SK-N-SH (cell line): ENCODE measurements around the gene IPCEF1. TPM values are rescaled to one million over a fixed set of nuclear protein-coding genes. Genes with fewer than 3 reads are reported as not detected.

Source experiments
- CTCF ChIA-PET: fragments of 300-600, 350-600 bp; formaldehyde crosslinking; extraction: SDS; loops from one replicate; lab custom pipeline; 2021; lab: Yijun Ruan, JAX
- POLR2A ChIA-PET: fragments of 350-600 bp; sonication (Branson Sonifier 250); formaldehyde crosslinking; extraction: SDS; loops from one replicate; lab custom pipeline; 2020; ENCODE audit warnings: antibody characterized with exemption, inconsistent platforms; lab: Yijun Ruan, JAX
- DNase-seq: peaks from one replicate; pipeline ENCODE4 v3.0.0; 2012
- H2AFZ ChIP-seq: fragments of 200-600 bp; sonication (generic); 2 replicates; pipeline ENCODE4 v1.8.1; 2016; ENCODE audit warnings: antibody characterized with exemption, mild to moderate bottlenecking, low read depth
- H3F3A ChIP-seq: fragments of 200-600 bp; sonication (generic); replicated peaks from 2 replicates; pipeline ENCODE3; 2016; ENCODE audit warnings: antibody characterized with exemption, mild to moderate bottlenecking; ENCODE audit not compliant: insufficient read depth
- H3K27ac ChIP-seq, 2 experiments: fragments of 200-500 bp in 1 of 2; fragments of 200-600 bp in 1 of 2; sonication (Bioruptor generic) in 1 of 2; sonication (generic), shearing (Covaris generic) in 1 of 2; 2 replicates each; pipeline versions ENCODE4 v1.5.1 to v1.6.1; 2014 to 2016; ENCODE audit warnings: low read depth in 2 of 2, inconsistent platforms in 1 of 2, low read length in 1 of 2, mild to moderate bottlenecking in 1 of 2, mixed read lengths in 1 of 2
- H3K27me3 ChIP-seq: fragments of 200-600 bp; sonication (generic), shearing (Covaris generic); 2 replicates; pipeline ENCODE4 v1.6.1; 2016; ENCODE audit warnings: mixed run types; ENCODE audit not compliant: insufficient read depth
- H3K36me3 ChIP-seq, 2 experiments: fragments of 200-500 bp in 1 of 2; fragments of 200-600 bp in 1 of 2; sonication (Bioruptor generic) in 1 of 2; sonication (generic) in 1 of 2; replicated peaks in 1 of 2; 2 replicates each; pipeline versions ENCODE3 to v1.5.1; 2014 to 2016; ENCODE audit warnings: low read length in 1 of 2, mild to moderate bottlenecking in 1 of 2; ENCODE audit not compliant: insufficient read depth in 2 of 2, control insufficient read depth in 1 of 2
- H3K4me1 ChIP-seq, 2 experiments: fragments of 200-500 bp in 1 of 2; fragments of 200-600 bp in 1 of 2; sonication (Bioruptor generic) in 1 of 2; sonication (generic), shearing (Covaris generic) in 1 of 2; 2 replicates each; pipeline versions ENCODE4 v1.5.1 to v1.6.1; 2014 to 2016; ENCODE audit warnings: low read depth in 1 of 2, low read length in 1 of 2, mixed run types in 1 of 2; ENCODE audit not compliant: insufficient read depth in 2 of 2, control insufficient read depth in 1 of 2
- H3K4me2 ChIP-seq: fragments of 200-600 bp; sonication (generic), shearing (Covaris generic); 2 replicates; pipeline ENCODE4 v1.6.1; 2017; ENCODE audit warnings: mixed run types
- H3K4me3 ChIP-seq, 2 experiments: fragments of 200-500 bp in 1 of 2; fragments of 200-600 bp in 1 of 2; sonication (Bioruptor generic) in 1 of 2; sonication (generic), shearing (Covaris generic) in 1 of 2; 2 replicates each; pipeline versions ENCODE4 v1.5.1 to v1.8.1; 2014 to 2016; ENCODE audit warnings: low read depth in 2 of 2, inconsistent platforms in 1 of 2, low read length in 1 of 2, mild to moderate bottlenecking in 1 of 2, mixed read lengths in 1 of 2, moderate library complexity in 1 of 2
- H3K79me2 ChIP-seq: fragments of 200-600 bp; sonication (generic); 2 replicates; pipeline ENCODE4 v1.8.1; 2017; ENCODE audit warnings: mild to moderate bottlenecking; ENCODE audit not compliant: insufficient read depth
- H3K9ac ChIP-seq: fragments of 200-600 bp; sonication (generic); 2 replicates; pipeline ENCODE4 v1.6.1; 2017; ENCODE audit warnings: mixed run types
- H3K9me2 ChIP-seq: fragments of 200-600 bp; sonication (generic); 2 replicates; pipeline ENCODE4 v1.6.1; 2017; ENCODE audit warnings: mixed run types
- H3K9me3 ChIP-seq: fragments of 200-600 bp; sonication (generic); 2 replicates; pipeline ENCODE4 v1.6.1; 2017; ENCODE audit warnings: mixed run types, mild to moderate bottlenecking, moderate library complexity
- H4K20me1 ChIP-seq: fragments of 200-600 bp; sonication (generic); 2 replicates; pipeline ENCODE4 v1.6.1; 2017; ENCODE audit warnings: mild to moderate bottlenecking, mixed run types; ENCODE audit not compliant: insufficient read depth
- EZH2phosphoT487 ChIP-seq: fragments of 200-600 bp; sonication (generic); IDR thresholded peaks from 2 replicates; pipeline ENCODE4 v1.6.1; 2017; ENCODE audit warnings: low read depth, mixed run types, mild to moderate bottlenecking, antibody characterized with exemption, moderate library complexity, borderline replicate concordance
- FOXJ3 ChIP-seq: sonication (generic); formaldehyde crosslinking; IDR thresholded peaks from 2 replicates; pipeline ENCODE4 v1.5.1; 2020; ENCODE audit warnings: mild to moderate bottlenecking, missing genetic modification reagents
- GABPA ChIP-seq: IDR thresholded peaks from 2 replicates; pipeline ENCODE4 v1.4.0; 2012; ENCODE audit warnings: low read depth, mild to moderate bottlenecking
- GATA2 ChIP-seq: sonication (generic); formaldehyde crosslinking; IDR thresholded peaks from 2 replicates; pipeline ENCODE4 v1.5.0; 2020; ENCODE audit warnings: mild to moderate bottlenecking, missing genetic modification reagents
- JUND ChIP-seq: IDR thresholded peaks from 2 replicates; pipeline ENCODE4 v1.4.0; 2012
- MEF2A ChIP-seq: IDR thresholded peaks from 2 replicates; pipeline ENCODE4 v1.4.0; 2012; ENCODE audit warnings: low read depth, borderline replicate concordance
- NRF1 ChIP-seq: IDR thresholded peaks from 2 replicates; pipeline ENCODE4 v1.6.1; 2012; ENCODE audit warnings: low read depth, mild to moderate bottlenecking, low read length
- POLR2AphosphoS5 ChIP-seq: IDR thresholded peaks from 2 replicates; pipeline ENCODE4 v1.6.1; 2012; ENCODE audit warnings: low read depth, low read length
- RAD21 ChIP-seq: IDR thresholded peaks from 2 replicates; pipeline ENCODE4 v1.6.1; 2012; ENCODE audit warnings: mild to moderate bottlenecking, low read length
- RCOR1 ChIP-seq: fragments of 150-350 bp; IDR thresholded peaks from 2 replicates; pipeline ENCODE4 v1.6.1; 2017; ENCODE audit warnings: antibody characterized with exemption, low read length
- RFX5 ChIP-seq: IDR thresholded peaks from 2 replicates; pipeline ENCODE4 v1.6.1; 2012; ENCODE audit warnings: mild to moderate bottlenecking, improper control_type of control experiment, low read length
- USF1 ChIP-seq: IDR thresholded peaks from 2 replicates; pipeline ENCODE4 v1.4.0; 2012; ENCODE audit warnings: low read depth, borderline replicate concordance
- YY1 ChIP-seq: IDR thresholded peaks from 2 replicates; pipeline ENCODE4 v1.4.0; 2012; ENCODE audit warnings: low read depth, mild to moderate bottlenecking
- WGBS: methylation state at CpG from one replicate; pipeline ENCODE4 v1.1.6; 2017; ENCODE audit warnings: low lambda C conversion rate; 5-methylcytosine and 5-hydroxymethylcytosine counted together
- polyA plus RNA-seq, 3 experiments: library from polyadenylated mRNA; depleted of rRNA; stranded (reverse); fragments of >200 nt; gene quantifications; 2 replicates each; pipeline ENCODE4 v1.2.3, GENCODE V29; 2012
- TF ChIP-seq, protein P1 (sequence below): fragments of 150-350 bp; IDR thresholded peaks from 2 replicates; pipeline ENCODE4 v1.6.1; 2016; ENCODE audit warnings: mild to moderate bottlenecking, low read depth, low read length
- TF ChIP-seq, protein P2 (sequence below): IDR thresholded peaks from 2 replicates; pipeline ENCODE4 v1.4.0; 2012; ENCODE audit warnings: low read depth
- TF ChIP-seq, protein P3 (sequence below): IDR thresholded peaks from 2 replicates; pipeline ENCODE4; 2012
- TF ChIP-seq, protein P4 (sequence below): IDR thresholded peaks from 2 replicates; pipeline ENCODE4 v1.4.0; 2012; ENCODE audit warnings: low read depth, borderline replicate concordance

Gene IPCEF1
- polyA plus RNA-seq, 1 of the 3 experiments (the other 2 are of a cell fraction) = not detected

DNA sequence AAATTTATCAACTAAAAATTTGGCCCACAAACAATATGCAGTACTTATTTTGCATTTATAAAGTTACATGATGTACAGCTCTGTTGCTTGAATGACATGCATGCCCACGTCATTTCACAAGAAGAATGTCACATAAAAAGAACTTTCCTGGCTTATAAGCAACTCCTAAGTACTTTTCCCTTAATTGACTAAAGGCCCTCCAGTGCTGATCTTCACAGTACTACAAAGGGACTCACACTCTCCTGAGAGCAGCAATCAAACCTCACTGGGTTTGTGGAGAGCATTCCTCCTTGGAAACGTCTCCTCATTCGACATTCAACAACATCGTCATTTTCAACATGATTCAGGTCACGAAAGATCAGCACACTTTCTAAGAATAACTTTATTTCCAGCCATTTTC lies 111.1 kb downstream of the IPCEF1 start:
- POLR2A ChIA-PET = no interaction called here

DNA sequence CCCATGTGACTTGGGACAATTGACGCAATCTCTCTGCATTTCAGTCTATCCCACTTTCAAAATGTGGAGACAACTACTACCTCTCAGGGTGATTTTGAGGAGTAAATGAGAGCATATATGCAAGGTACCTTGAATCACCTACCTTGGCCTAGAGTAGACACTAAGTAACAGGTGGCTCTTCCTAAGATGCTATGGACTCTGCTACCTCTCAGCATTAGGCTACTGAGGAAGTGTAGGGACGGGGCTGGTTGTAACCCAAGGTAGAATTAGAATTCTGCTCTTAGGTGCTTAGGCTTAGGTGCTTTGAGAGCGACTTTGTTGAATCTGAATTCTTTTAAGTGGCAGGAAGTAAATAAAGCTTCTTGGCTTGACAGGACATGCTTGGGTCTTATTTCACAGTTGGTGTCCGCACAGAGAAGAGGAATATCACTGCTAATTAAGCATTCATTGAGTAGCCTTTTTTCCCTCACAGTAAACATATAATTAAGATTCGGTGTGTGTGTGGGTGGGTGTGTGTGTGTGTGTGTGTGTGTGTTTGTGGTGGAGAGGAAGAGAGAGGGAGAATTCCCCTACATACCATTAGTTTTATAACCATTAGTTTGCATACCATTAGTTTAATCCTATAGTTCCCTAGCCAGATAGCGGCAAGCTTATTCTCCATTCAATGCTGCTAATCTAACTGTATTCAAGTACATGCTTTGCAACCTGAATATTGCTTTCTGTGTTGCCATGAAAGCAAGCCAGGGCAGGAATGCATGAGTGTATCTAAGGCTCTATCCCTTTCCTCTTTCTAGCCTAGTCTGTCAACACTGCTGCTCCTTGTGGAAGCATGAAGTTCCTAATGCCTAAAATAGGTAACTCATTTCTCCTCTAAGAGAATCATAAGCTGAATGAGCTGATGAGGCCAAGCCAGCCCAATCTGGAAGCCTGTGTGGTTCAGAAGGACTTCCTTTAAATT lies 112.5 kb downstream of the IPCEF1 start:
- Histone ChIP-seq H3K27ac (no peak overlapping the region), H3K36me3 (no peaks in the 10 kb centered on the region), H3K4me2 (no peak overlapping the region), H3K9me3 (no peaks in the 10 kb centered on the region), H4K20me1 (no peaks in the 10 kb centered on the region), H3K9me2 (no peaks in the 10 kb centered on the region), H3K9ac (no peak overlapping the region), H2AFZ (no peak overlapping the region), H3F3A (no peaks in the 10 kb centered on the region), H3K4me3 (no peak overlapping the region), H3K79me2 (no peaks in the 10 kb centered on the region), H3K4me1 (no peaks in the 10 kb centered on the region), H3K27me3 (no peaks in the 10 kb centered on the region)
- POLR2A ChIA-PET = no interaction called here
- CTCF ChIA-PET = no interaction called here
- no peak for DNase-seq
- WGBS = 59% methylated on average over 6 of the region's 6 CpGs
- TF ChIP-seq MEF2A (no peak), YY1 (no peak), GABPA (no peak), JUND (no peak), USF1 (no peak), EZH2phosphoT487 (no peak), FOXJ3 (CRISPR knock-in tag) (no peak), RFX5 (no peak), NRF1 (no peak), RAD21 (no peak), RCOR1 (no peak), POLR2AphosphoS5 (no peak)
- TF ChIP-seq, protein P1, sequence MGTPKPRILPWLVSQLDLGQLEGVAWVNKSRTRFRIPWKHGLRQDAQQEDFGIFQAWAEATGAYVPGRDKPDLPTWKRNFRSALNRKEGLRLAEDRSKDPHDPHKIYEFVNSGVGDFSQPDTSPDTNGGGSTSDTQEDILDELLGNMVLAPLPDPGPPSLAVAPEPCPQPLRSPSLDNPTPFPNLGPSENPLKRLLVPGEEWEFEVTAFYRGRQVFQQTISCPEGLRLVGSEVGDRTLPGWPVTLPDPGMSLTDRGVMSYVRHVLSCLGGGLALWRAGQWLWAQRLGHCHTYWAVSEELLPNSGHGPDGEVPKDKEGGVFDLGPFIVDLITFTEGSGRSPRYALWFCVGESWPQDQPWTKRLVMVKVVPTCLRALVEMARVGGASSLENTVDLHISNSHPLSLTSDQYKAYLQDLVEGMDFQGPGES = no peak
- TF ChIP-seq, protein P2, sequence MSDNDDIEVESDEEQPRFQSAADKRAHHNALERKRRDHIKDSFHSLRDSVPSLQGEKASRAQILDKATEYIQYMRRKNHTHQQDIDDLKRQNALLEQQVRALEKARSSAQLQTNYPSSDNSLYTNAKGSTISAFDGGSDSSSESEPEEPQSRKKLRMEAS = no peak

More for the DNA sequence above, 111.1 kb downstream of the IPCEF1 start:
- no peak for DNase-seq
- Histone ChIP-seq H3K4me1 (no peaks in the 10 kb centered on the region), H3K27ac (no peak overlapping the region), H3K9me3 (no peaks in the 10 kb centered on the region), H4K20me1 (no peaks in the 10 kb centered on the region), H2AFZ (no peak overlapping the region), H3K27me3 (no peaks in the 10 kb centered on the region), H3K79me2 (no peaks in the 10 kb centered on the region), H3K9ac (no peak overlapping the region), H3K4me3 (no peak overlapping the region), H3K4me2 (no peak overlapping the region), H3K9me2 (no peaks in the 10 kb centered on the region), H3K36me3 (no peaks in the 10 kb centered on the region), H3F3A (no peaks in the 10 kb centered on the region)
- WGBS = 71% methylated on average over 5 of the region's 5 CpGs
- TF ChIP-seq FOXJ3 (CRISPR knock-in tag) (no peak), USF1 (no peak), RCOR1 (no peak), GATA2 (CRISPR knock-in tag) (no peak), GABPA (no peak), RFX5 (no peak)
- TF ChIP-seq, protein P3, sequence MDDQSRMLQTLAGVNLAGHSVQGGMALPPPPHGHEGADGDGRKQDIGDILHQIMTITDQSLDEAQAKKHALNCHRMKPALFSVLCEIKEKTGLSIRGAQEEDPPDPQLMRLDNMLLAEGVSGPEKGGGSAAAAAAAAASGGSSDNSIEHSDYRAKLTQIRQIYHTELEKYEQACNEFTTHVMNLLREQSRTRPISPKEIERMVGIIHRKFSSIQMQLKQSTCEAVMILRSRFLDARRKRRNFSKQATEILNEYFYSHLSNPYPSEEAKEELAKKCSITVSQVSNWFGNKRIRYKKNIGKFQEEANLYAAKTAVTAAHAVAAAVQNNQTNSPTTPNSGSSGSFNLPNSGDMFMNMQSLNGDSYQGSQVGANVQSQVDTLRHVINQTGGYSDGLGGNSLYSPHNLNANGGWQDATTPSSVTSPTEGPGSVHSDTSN = no peak
- TF ChIP-seq, protein P4, sequence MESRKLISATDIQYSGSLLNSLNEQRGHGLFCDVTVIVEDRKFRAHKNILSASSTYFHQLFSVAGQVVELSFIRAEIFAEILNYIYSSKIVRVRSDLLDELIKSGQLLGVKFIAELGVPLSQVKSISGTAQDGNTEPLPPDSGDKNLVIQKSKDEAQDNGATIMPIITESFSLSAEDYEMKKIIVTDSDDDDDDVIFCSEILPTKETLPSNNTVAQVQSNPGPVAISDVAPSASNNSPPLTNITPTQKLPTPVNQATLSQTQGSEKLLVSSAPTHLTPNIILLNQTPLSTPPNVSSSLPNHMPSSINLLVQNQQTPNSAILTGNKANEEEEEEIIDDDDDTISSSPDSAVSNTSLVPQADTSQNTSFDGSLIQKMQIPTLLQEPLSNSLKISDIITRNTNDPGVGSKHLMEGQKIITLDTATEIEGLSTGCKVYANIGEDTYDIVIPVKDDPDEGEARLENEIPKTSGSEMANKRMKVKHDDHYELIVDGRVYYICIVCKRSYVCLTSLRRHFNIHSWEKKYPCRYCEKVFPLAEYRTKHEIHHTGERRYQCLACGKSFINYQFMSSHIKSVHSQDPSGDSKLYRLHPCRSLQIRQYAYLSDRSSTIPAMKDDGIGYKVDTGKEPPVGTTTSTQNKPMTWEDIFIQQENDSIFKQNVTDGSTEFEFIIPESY = no peak
- CTCF ChIA-PET = no interaction called here
